SK-N-SH treated with all-trans-retinoic acid at 6 μM for 48 hours (cell line): ENCODE measurements around the gene DIP2A.

Experiments used
- ATAC-seq: fragments of 200-7000 bp; cut with Tn5 transposase; 3 replicates; pipeline ENCODE4 v1.9.1; 2020; ENCODE audit warnings: mild to moderate bottlenecking, moderate library complexity
- ARNTL ChIP-seq: fragments of 450-650 bp; formaldehyde crosslinking; IDR thresholded peaks from 2 replicates; pipeline ENCODE4 v1.5.0; 2020; ENCODE audit warnings: low read depth, mild to moderate bottlenecking, moderate library complexity, borderline replicate concordance
- CREB5 ChIP-seq: fragments of 250-450 bp; sonication (Bioruptor Pico); IDR thresholded peaks from 2 replicates; pipeline ENCODE4 v1.5.1; 2020; ENCODE audit warnings: low read depth, mild to moderate bottlenecking, moderate library complexity
- CSRNP3 ChIP-seq: fragments of 250-450 bp; sonication (Bioruptor Pico); IDR thresholded peaks from 2 replicates; pipeline ENCODE4 v1.5.1; 2021; ENCODE audit warnings: mild to moderate bottlenecking, moderate library complexity
- GLIS3 ChIP-seq: fragments of 250-450 bp; sonication (Bioruptor Pico); IDR thresholded peaks from 2 replicates; pipeline ENCODE4 v1.5.0; 2020; ENCODE audit warnings: mild to moderate bottlenecking, moderate library complexity
- OSR1 ChIP-seq: fragments of 250-450 bp; sonication (Bioruptor Pico); IDR thresholded peaks from 2 replicates; pipeline ENCODE4 v1.8.0; 2022; ENCODE audit warnings: moderate library complexity, mild to moderate bottlenecking, inconsistent platforms
- RARB ChIP-seq: fragments of 250-450 bp; sonication (Bioruptor Pico); IDR thresholded peaks from 2 replicates; pipeline ENCODE4 v1.8.0; 2021; ENCODE audit warnings: mild to moderate bottlenecking, moderate library complexity
- TCF4 ChIP-seq: fragments of 250-450 bp; sonication (Bioruptor Pico); IDR thresholded peaks from 2 replicates; pipeline ENCODE4 v1.8.0; 2021; ENCODE audit warnings: mild to moderate bottlenecking, moderate library complexity, borderline replicate concordance
- TOX ChIP-seq: fragments of 250-450 bp; sonication (Bioruptor Pico); IDR thresholded peaks from 2 replicates; pipeline ENCODE4 v1.8.0; 2021; ENCODE audit warnings: mild to moderate bottlenecking, moderate library complexity, borderline replicate concordance
- TSHZ2 ChIP-seq: fragments of 250-450 bp; sonication (Bioruptor Pico); IDR thresholded peaks from 2 replicates; pipeline ENCODE4 v1.5.0; 2020; ENCODE audit warnings: mild to moderate bottlenecking, moderate library complexity
- ZC3H10 ChIP-seq: fragments of 250-450 bp; sonication (Bioruptor Pico); IDR thresholded peaks from 2 replicates; pipeline ENCODE4 v1.5.1; 2021; ENCODE audit warnings: mild to moderate bottlenecking, moderate library complexity
- ZFP3 ChIP-seq: fragments of 250-450 bp; sonication (Bioruptor Pico); IDR thresholded peaks from 2 replicates; pipeline ENCODE4 v1.5.0; 2020; ENCODE audit warnings: mild to moderate bottlenecking, moderate library complexity
- ZFP30 ChIP-seq: fragments of 450-650 bp; formaldehyde crosslinking; IDR thresholded peaks from 2 replicates; pipeline ENCODE4 v1.5.0; 2022; ENCODE audit warnings: mild to moderate bottlenecking, moderate library complexity
- ZNF565 ChIP-seq: fragments of 450-650 bp; formaldehyde crosslinking; conservative IDR thresholded peaks from 2 replicates; pipeline ENCODE4 v1.5.0; 2020; ENCODE audit warnings: low read depth, mild to moderate bottlenecking, moderate library complexity
- ZNF70 ChIP-seq: fragments of 450-650 bp; formaldehyde crosslinking; IDR thresholded peaks from 2 replicates; pipeline ENCODE4 v1.5.0; 2020; ENCODE audit warnings: mild to moderate bottlenecking, moderate library complexity
- ZNF8 ChIP-seq: fragments of 450-650 bp; formaldehyde crosslinking; IDR thresholded peaks from 2 replicates; pipeline ENCODE4 v1.5.0; 2020; ENCODE audit warnings: mild to moderate bottlenecking, moderate library complexity

The DIP2A gene

GRCh38 chr21:46500224-46500861 lies 41.7 kb downstream of the DIP2A start:
- TF ChIP-seq CREB5 (CRISPR knock-in tag) (no peak), ZFP3 (CRISPR knock-in tag) (no peak), ZNF565 (CRISPR knock-in tag) (no peak), RARB (CRISPR knock-in tag) (no peak), ZC3H10 (CRISPR knock-in tag) (no peak), OSR1 (no peak), ZNF8 (CRISPR knock-in tag) (no peak)
- TF ChIP-seq, all 23 proteins: peak for 0
- ATAC-seq = peak; percentile 72

- no peak for ATAC-seq
- no peak for TF ChIP-seq GLIS3 (CRISPR knock-in tag)
- TF ChIP-seq ZFP3 (CRISPR knock-in tag) = no peak
- no peak for TF ChIP-seq ZFP30 (CRISPR knock-in tag)
- TF ChIP-seq TOX = no peak
- TF ChIP-seq CREB5 (CRISPR knock-in tag) = no peak
- TF ChIP-seq CSRNP3 (CRISPR knock-in tag) = no peak
- TF ChIP-seq ARNTL = no peak
- no peak for TF ChIP-seq TSHZ2 (CRISPR knock-in tag)
- TF ChIP-seq ZNF565 (CRISPR knock-in tag) = no peak
- TF ChIP-seq TCF4 (CRISPR knock-in tag) = no peak
- no peak for TF ChIP-seq RARB (CRISPR knock-in tag)
- TF ChIP-seq ZNF70 (CRISPR knock-in tag) = no peak
- TF ChIP-seq OSR1 = no peak
These were observed 45.3 kb downstream of the DIP2A start for GRCh38 chr21:46503922-46504550.

- no peak for ATAC-seq
These were observed 46.0 kb downstream of the DIP2A start for GRCh38 chr21:46504666-46505065.

GRCh38 chr21:46507562-46507961 lies 48.9 kb downstream of the DIP2A start:
- TF ChIP-seq ZFP3 (CRISPR knock-in tag) (no peak), CREB5 (CRISPR knock-in tag) (no peak)
- ATAC-seq = no peak

More at GRCh38 chr21:46504666-46505065, 46.0 kb downstream of the DIP2A start:
- TF ChIP-seq ZC3H10 (CRISPR knock-in tag) = no peak
- no peak for TF ChIP-seq ARNTL
- TF ChIP-seq, all 23 proteins: peak for 0
